Measurements from ENCODE around the gene RPS27A.
"Not testable (repeated sequence)": the region's sequence is repeated elsewhere in the genome, so short reads cannot be mapped to it uniquely, and the experiment has no call there.

RPS27A gene

GRCh38 chr2:55239656-55240222 lies 7.3 kb downstream of the RPS27A start:
- no peak for DNase-seq

- DNase-seq, result not testable (repeated sequence)
Measured at GRCh38 chr2:55241582-55241981, 9.1 kb downstream of the RPS27A start.

GRCh38 chr2:55242617-55243016 lies 10.1 kb downstream of the RPS27A start:
- no peak for DNase-seq

- DNase-seq, result no peak
Measured at GRCh38 chr2:55245411-55245810, 12.9 kb downstream of the RPS27A start.

GRCh38 chr2:55247025-55247424 lies 14.5 kb downstream of the RPS27A start:
- no peak for DNase-seq

GRCh38 chr2:55252832-55253231 lies 20.3 kb downstream of the RPS27A start:
- no peak for DNase-seq

GRCh38 chr2:55259586-55259985 lies 27.1 kb downstream of the RPS27A start:
- not testable (repeated sequence) for DNase-seq

GRCh38 chr2:55268288-55268906 lies 35.9 kb downstream of the RPS27A start:
- DNase-seq, result no peak

GRCh38 chr2:55268907-55269644 lies 36.6 kb downstream of the RPS27A start, which contains the start of gene MTIF2:
Gene MTIF2 (minus strand): TSS chr2:55269231. CDS start chr2:55263858, 5,373 bp downstream.
- peak; percentile 95 for DNase-seq

- DNase-seq, result peak; percentile 4
Measured at GRCh38 chr2:55269645-55269990, 37.1 kb downstream of the RPS27A start.

GRCh38 chr2:55274346-55274745 lies 41.9 kb downstream of the RPS27A start:
- not testable (repeated sequence) for DNase-seq

GRCh38 chr2:55277310-55277709 lies 44.8 kb downstream of the RPS27A start:
- no peak for DNase-seq

- DNase-seq, result not testable (repeated sequence)
Measured at GRCh38 chr2:55279214-55279835, 46.8 kb downstream of the RPS27A start.

- not testable (repeated sequence) for DNase-seq
Measured at GRCh38 chr2:55279859-55280424, 47.5 kb downstream of the RPS27A start.

GRCh38 chr2:55280851-55281546 lies 48.5 kb downstream of the RPS27A start:
- DNase-seq, result not testable (repeated sequence)

GRCh38 chr2:55282110-55282917 lies 49.8 kb downstream of the RPS27A start:
- peak; percentile 86 for DNase-seq

- no peak for DNase-seq
Measured at GRCh38 chr2:55283083-55283482, 50.6 kb downstream of the RPS27A start.
